ENCODE results near the gene CDC26.

- TF ChIP-seq CTCF (IDR thresholded peaks at IDR 0.05) (no peak), POLR2A (IDR thresholded peaks at IDR 0.05; ENCODE audit: low read depth) (no peak), EP300 (IDR thresholded peaks at IDR 0.05) (no peak)
Measured at GRCh38 chr9:113238859-113239232, 36.5 kb downstream of the CDC26 start.
